NT2/D1 (cell line): Measurements from ENCODE around the gene UCKL1.

ENCODE experiments used
- SUZ12 ChIP-seq: IDR thresholded peaks from 2 replicates; pipeline ENCODE4 v1.6.1; 2011; ENCODE audit not compliant: insufficient read length, insufficient read depth; ENCODE audit errors: extremely low read depth
- YY1 ChIP-seq: IDR thresholded peaks from 2 replicates; pipeline ENCODE4 v1.6.1; 2011; ENCODE audit not compliant: insufficient read length, insufficient read depth
- ZNF274 ChIP-seq: IDR thresholded peaks from 2 replicates; pipeline ENCODE4 v1.6.1; 2011; ENCODE audit warnings: mild to moderate bottlenecking, low read depth, low read length

DNA sequence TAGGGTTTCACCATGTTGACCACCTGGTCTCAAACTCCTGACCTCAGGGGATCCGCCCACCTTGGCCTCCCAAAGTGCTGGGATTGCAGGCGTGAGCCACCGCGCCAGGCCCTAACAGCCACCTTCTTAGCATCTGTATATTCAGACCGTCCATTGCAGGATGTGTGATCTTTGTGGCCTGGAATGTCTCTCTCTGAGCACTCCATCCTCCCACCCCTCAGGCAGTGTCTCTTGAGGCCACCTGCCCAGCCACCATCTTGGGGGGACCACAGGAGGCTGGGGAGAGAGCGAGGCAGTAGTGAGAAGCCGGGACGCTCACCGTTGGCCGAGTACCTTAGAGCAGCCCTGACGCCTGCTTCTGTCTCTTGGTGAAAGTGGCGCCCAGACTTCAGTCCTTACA is 42.4 kb downstream of the UCKL1 start:
- TF ChIP-seq YY1 (no peak), ZNF274 (no peak), SUZ12 (no peak)
